Stimulated activated CD8-positive, alpha-beta memory T cell treated with anti-CD3 and anti-CD28 coated beads, Interleukin-15, amount 100 ng/mL, for 48 hours (primary cell): ENCODE results near the gene CBLIF.
"Not testable (repeated sequence)": the region's sequence is repeated elsewhere in the genome, so short reads cannot be mapped to it uniquely, and the experiment has no call there.

Experiments used
- DNase-seq, 2 donors: peaks; one replicate each; pipeline ENCODE4 v3.0.0-alpha.2; 2020; ENCODE audit warnings: low read depth in 2 of 2

The CBLIF gene

GRCh38 chr11:59847626-59848025 lies 2.3 kb upstream of the CBLIF start:
- no peak for DNase-seq

GRCh38 chr11:59846556-59846955 lies 1.3 kb upstream of the CBLIF start:
- no peak for DNase-seq

GRCh38 chr11:59842316-59842715 lies 3.0 kb downstream of the CBLIF start:
- DNase-seq, result no peak

GRCh38 chr11:59841514-59841913 lies 3.8 kb downstream of the CBLIF start:
- no peak for DNase-seq

GRCh38 chr11:59839615-59840014 lies 5.7 kb downstream of the CBLIF start:
- no peak for DNase-seq

GRCh38 chr11:59833602-59834001 lies 11.7 kb downstream of the CBLIF start:
- no peak for DNase-seq

- no peak for DNase-seq
Observed at GRCh38 chr11:59829358-59829757, 15.9 kb downstream of the CBLIF start.

GRCh38 chr11:59822989-59823566 lies 22.2 kb downstream of the CBLIF start:
- no peak for DNase-seq

GRCh38 chr11:59818572-59818971 lies 26.7 kb downstream of the CBLIF start:
- no peak for DNase-seq

- not testable (repeated sequence) for DNase-seq
Observed at GRCh38 chr11:59816434-59816833, 28.9 kb downstream of the CBLIF start.

GRCh38 chr11:59815754-59816153 lies 29.5 kb downstream of the CBLIF start:
- DNase-seq, result no peak

GRCh38 chr11:59814021-59814420 lies 31.3 kb downstream of the CBLIF start:
- no peak for DNase-seq

GRCh38 chr11:59813364-59813763 lies 31.9 kb downstream of the CBLIF start:
- DNase-seq, result no peak

- no peak for DNase-seq
Observed at GRCh38 chr11:59812220-59812619, 33.1 kb downstream of the CBLIF start.

- no peak for DNase-seq
Observed at GRCh38 chr11:59810911-59811259, 34.4 kb downstream of the CBLIF start.

GRCh38 chr11:59810189-59810910 lies 34.9 kb downstream of the CBLIF start, which contains the start of gene MRPL16:
Gene MRPL16 (minus strand): TSS chr11:59810778. CDS start chr11:59810658, 120 bp downstream.
- peak; percentile 83 for DNase-seq

GRCh38 chr11:59807047-59807610 lies 38.2 kb downstream of the CBLIF start:
- DNase-seq, result no peak

- DNase-seq, result no peak
Observed at GRCh38 chr11:59804061-59804460, 41.2 kb downstream of the CBLIF start.

- no peak for DNase-seq
Observed at GRCh38 chr11:59802639-59803176, 42.6 kb downstream of the CBLIF start.

GRCh38 chr11:59801981-59802638 lies 43.2 kb downstream of the CBLIF start:
- no peak for DNase-seq

GRCh38 chr11:59801160-59801706 lies 44.1 kb downstream of the CBLIF start:
- DNase-seq, result no peak

GRCh38 chr11:59800390-59801025 lies 44.8 kb downstream of the CBLIF start:
- DNase-seq, result no peak
